GM13977 (cell line): ENCODE results near the gene SLC35D1.

ENCODE experiments used
- DNase-seq: peaks from one replicate; pipeline ENCODE4 v3.0.0; 2012; ENCODE audit warnings: low spot score
- CTCF ChIP-seq: IDR thresholded peaks from 2 replicates; pipeline ENCODE4 v1.5.1; 2012; ENCODE audit warnings: mild to moderate bottlenecking, control low read depth; ENCODE audit not compliant: insufficient read depth; ENCODE audit errors: extremely low read depth, missing control alignments
- in situ Hi-C: fragments of 300-500 bp; cut with MboI; formaldehyde crosslinking; loops from one replicate; pipeline ENCODE4 v1.12.0; 2022; ENCODE audit warnings: low sequenced_read_pairs, low pct_unique_long_range_greater_than_20kb, mixed read lengths, inconsistent platforms; ENCODE audit not compliant: unreplicated experiment

The SLC35D1 gene

GRCh38 chr1:67019121-67019520, 34.8 kb downstream of the SLC35D1 start:
- in situ Hi-C loops, result loop anchor here (25.0 kb wide), 1 partner anchor 493 kb away; no protein-coding TSS in a partner anchor
- TF ChIP-seq CTCF, result no peak
- no peak for DNase-seq

- no peak for DNase-seq
- in situ Hi-C loops, result loop anchor here (25.0 kb wide), 1 partner anchor 494 kb away; no protein-coding TSS in a partner anchor
- no peak for TF ChIP-seq CTCF
These were observed 35.4 kb downstream of the SLC35D1 start for GRCh38 chr1:67018574-67018973.

DNA sequence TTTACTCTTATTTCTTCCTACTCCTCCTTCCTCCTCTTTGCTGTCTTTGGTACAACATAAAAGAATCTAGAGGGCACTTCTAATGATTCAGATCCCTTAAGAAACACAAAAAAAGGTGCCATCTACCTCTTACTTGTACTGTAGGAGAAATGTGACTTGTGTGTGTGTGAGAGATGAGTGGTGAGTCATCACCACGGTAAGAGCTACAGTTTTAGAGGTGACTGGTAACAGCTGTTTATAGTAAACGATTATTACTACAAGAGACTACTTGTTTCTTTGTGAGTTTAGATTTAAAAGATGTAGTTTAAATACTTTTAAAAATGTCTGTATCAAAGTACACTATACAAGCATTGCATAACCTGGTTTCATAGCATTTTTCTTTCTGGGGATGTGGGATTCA, 40.4 kb downstream of the SLC35D1 start:
- no peak for DNase-seq
- in situ Hi-C loops, result loop anchor here (25.0 kb wide), 1 partner anchor 499 kb away; no protein-coding TSS in a partner anchor
- no peak for TF ChIP-seq CTCF

DNA sequence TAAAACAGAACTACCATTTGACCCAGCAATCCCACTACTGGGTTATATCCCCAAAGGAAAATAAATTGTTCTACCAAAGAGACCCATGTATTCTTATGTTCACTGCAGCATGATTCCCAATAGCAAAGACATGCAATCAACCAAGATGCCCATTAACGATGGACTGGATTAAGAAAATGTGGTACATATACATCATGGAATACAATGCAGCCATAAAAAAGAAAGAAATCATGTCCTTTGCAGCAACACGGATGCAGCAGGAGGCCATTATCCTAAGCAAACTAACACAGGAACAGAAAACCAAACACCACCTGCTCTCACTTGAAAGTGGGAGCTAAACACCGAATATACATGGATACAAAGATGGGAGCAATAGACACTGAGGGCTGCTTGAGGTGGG, 44.2 kb downstream of the SLC35D1 start:
- no peak for TF ChIP-seq CTCF
- in situ Hi-C loops, result loop anchor here (5.0 to 25.0 kb wide), 2 partner anchors 138 to 503 kb away; no protein-coding TSS in a partner anchor
- no peak for DNase-seq

GRCh38 chr1:67005068-67005467, 48.9 kb downstream of the SLC35D1 start:
- in situ Hi-C loops, result loop anchor here (5.0 to 25.0 kb wide), 2 partner anchors 142 to 507 kb away; no protein-coding TSS in a partner anchor
- TF ChIP-seq CTCF, result no peak
- no peak for DNase-seq

- TF ChIP-seq CTCF, result no peak
- in situ Hi-C loops, result loop anchor here (25.0 kb wide), 1 partner anchor 508 kb away; no protein-coding TSS in a partner anchor
- no peak for DNase-seq
These were observed 49.8 kb downstream of the SLC35D1 start for GRCh38 chr1:67004176-67004575.
